ENCODE results near the gene CHRNE.

Gene CHRNE

DNA sequence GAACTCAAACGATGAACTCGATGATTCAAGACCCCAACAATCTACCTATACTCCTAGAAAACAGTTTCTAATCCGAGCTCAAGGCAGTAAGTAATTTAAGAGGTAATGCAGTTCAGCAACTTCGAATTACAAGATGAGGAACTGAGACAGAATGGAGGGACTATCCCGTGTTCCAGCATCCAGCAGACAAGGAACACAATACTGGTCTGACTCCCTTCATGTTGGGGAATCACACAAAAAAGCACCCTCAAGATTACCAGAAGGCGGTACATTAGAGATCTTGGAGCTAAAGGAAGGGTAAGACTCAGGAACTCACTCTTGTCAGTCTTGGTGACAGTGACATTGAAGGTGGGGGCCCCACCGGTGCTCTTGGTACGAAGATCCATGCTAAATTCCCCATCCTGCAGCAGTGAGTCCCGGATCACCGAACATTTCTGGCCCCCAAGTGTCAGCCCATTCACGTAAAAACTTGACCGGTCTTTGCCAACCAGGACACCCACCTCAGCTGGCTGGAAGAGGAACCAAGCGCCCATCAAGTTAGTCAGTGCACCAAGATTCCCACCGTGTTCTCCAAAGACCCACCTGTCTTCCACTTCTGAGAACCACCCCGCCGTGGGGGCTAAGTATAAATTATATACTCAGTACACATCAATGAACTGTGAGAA is 43.5 kb upstream of the CHRNE start:
- H3K36me3 ChIP-seq (ENCODE audit: control insufficient read depth, insufficient read depth, low read length) = peaks cover 51% of the 10 kb centered on the region
- no peaks in the 10 kb centered on the region for H3K9me3 ChIP-seq (ENCODE audit: control insufficient read depth, insufficient read depth, low read length)
- no peaks in the 10 kb centered on the region for H3K27me3 ChIP-seq (ENCODE audit: control insufficient read depth, insufficient read depth, low read length)
- H3K9ac ChIP-seq (ENCODE audit: low read depth, low read length) = peak overlapping the region; percentile 80
- H3K4me1 ChIP-seq (ENCODE audit: control insufficient read depth, insufficient read depth, low read length) = peaks cover 18% of the 10 kb centered on the region
- peak overlapping the region; percentile 100 for H3K27ac ChIP-seq (ENCODE audit: low read depth, low read length)
- H3K4me3 ChIP-seq (ENCODE audit: low read depth, low read length) = peak overlapping the region; percentile 98

DNA sequence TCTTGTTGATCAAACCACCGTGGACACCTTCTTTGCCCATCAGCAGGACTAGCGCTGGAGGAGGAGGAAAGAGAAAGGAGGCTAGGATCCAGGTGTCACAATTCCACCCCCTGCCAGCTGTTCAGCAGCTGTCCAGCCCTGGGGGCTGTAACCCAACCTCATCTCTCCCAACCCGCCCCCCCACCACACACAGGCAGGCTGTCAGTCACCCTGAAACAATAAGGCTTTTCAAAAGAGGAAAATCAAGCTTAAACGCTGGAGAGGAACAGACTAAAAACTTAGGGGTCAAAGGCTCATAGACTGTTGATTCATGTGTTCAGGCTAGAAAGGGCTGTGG is 43.0 kb upstream of the CHRNE start:
- peak overlapping the region; percentile 76 for H3K27ac ChIP-seq (ENCODE audit: low read depth, low read length)
- H3K4me3 ChIP-seq (ENCODE audit: low read depth, low read length) = peak overlapping the region; percentile 98; the same call in 1 of the 2 replicates
- H3K36me3 ChIP-seq (ENCODE audit: control insufficient read depth, insufficient read depth, low read length) = peaks cover 51% of the 10 kb centered on the region
- H3K4me1 ChIP-seq (ENCODE audit: control insufficient read depth, insufficient read depth, low read length) = peaks cover 16% of the 10 kb centered on the region
- no peaks in the 10 kb centered on the region for H3K27me3 ChIP-seq (ENCODE audit: control insufficient read depth, insufficient read depth, low read length)
- H3K9ac ChIP-seq (ENCODE audit: low read depth, low read length) = no peak overlapping the region
- no peaks in the 10 kb centered on the region for H3K9me3 ChIP-seq (ENCODE audit: control insufficient read depth, insufficient read depth, low read length)

GRCh38 chr17:4945176-4945943 is 42.5 kb upstream of the CHRNE start:
- Histone ChIP-seq H3K4me1 (ENCODE audit: control insufficient read depth, insufficient read depth, low read length) (peaks cover 13% of the 10 kb centered on the region; the same call in 1 of the 2 replicates), H3K36me3 (ENCODE audit: control insufficient read depth, insufficient read depth, low read length) (peaks cover 51% of the 10 kb centered on the region)

DNA sequence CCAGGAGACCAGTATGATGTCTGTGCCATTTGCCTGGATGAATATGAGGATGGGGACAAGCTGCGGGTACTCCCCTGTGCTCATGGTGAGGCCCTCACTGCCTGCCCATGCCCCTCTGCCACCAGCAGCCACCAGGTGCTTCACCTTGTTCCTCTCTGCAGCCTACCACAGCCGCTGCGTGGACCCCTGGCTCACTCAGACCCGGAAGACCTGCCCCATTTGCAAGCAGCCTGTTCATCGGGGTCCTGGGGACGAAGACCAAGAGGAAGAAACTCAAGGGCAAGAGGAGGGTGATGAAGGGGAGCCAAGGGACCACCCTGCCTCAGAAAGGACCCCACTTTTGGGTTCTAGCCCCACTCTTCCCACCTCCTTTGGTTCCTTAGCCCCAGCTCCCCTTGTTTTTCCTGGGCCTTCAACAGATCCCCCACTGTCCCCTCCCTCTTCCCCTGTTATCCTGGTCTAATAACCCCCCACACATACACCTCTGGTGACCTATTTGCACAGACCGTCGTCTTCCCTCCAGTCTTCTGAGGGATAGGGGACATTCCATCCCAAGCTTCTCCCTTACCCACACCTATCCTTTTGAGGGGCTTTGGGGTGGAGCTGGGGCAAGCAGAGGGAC is 41.8 kb upstream of the CHRNE start:
- H3K4me1 ChIP-seq (ENCODE audit: control insufficient read depth, insufficient read depth, low read length) = peaks cover 13% of the 10 kb centered on the region; the same call in 1 of the 2 replicates
- H3K27ac ChIP-seq (ENCODE audit: low read depth, low read length) = peak overlapping the region; percentile 76
- H3K4me3 ChIP-seq (ENCODE audit: low read depth, low read length) = no peak overlapping the region
- peaks cover 51% of the 10 kb centered on the region for H3K36me3 ChIP-seq (ENCODE audit: control insufficient read depth, insufficient read depth, low read length)
- 0 out of 2 replicates have a peak overlapping the region, but pooled peaks have one; percentile 25 for H3K9ac ChIP-seq (ENCODE audit: low read depth, low read length)
- no peaks in the 10 kb centered on the region for H3K27me3 ChIP-seq (ENCODE audit: control insufficient read depth, insufficient read depth, low read length)
- no peaks in the 10 kb centered on the region for H3K9me3 ChIP-seq (ENCODE audit: control insufficient read depth, insufficient read depth, low read length)

More at GRCh38 chr17:4945176-4945943, 42.5 kb upstream of the CHRNE start:
- Histone ChIP-seq H3K27ac (ENCODE audit: low read depth, low read length) (peak overlapping the region; percentile 76), H3K27me3 (ENCODE audit: control insufficient read depth, insufficient read depth, low read length) (no peaks in the 10 kb centered on the region), H3K9me3 (ENCODE audit: control insufficient read depth, insufficient read depth, low read length) (no peaks in the 10 kb centered on the region), H3K9ac (ENCODE audit: low read depth, low read length) (no peak overlapping the region; the same call in 1 of the 2 replicates), H3K4me3 (ENCODE audit: low read depth, low read length) (peak overlapping the region; percentile 25; the same call in 1 of the 2 replicates)

- H3K9me3 ChIP-seq (ENCODE audit: control insufficient read depth, insufficient read depth, low read length) = no peaks in the 10 kb centered on the region
- no peak overlapping the region for H3K4me3 ChIP-seq (ENCODE audit: low read depth, low read length)
- H3K27me3 ChIP-seq (ENCODE audit: control insufficient read depth, insufficient read depth, low read length) = no peaks in the 10 kb centered on the region
- H3K9ac ChIP-seq (ENCODE audit: low read depth, low read length) = 0 out of 2 replicates have a peak overlapping the region, but pooled peaks have one; percentile 25
- H3K36me3 ChIP-seq (ENCODE audit: control insufficient read depth, insufficient read depth, low read length) = peaks cover 51% of the 10 kb centered on the region
- H3K27ac ChIP-seq (ENCODE audit: low read depth, low read length) = peak overlapping the region; percentile 76
- peaks cover 13% of the 10 kb centered on the region; the same call in 1 of the 2 replicates for H3K4me1 ChIP-seq (ENCODE audit: control insufficient read depth, insufficient read depth, low read length)
Measured at GRCh38 chr17:4944163-4944553, 41.3 kb upstream of the CHRNE start.

GRCh38 chr17:4942760-4943508 is 40.0 kb upstream of the CHRNE start:
- H3K9ac ChIP-seq (ENCODE audit: low read depth, low read length) = no peak overlapping the region

GRCh38 chr17:4941319-4941610 is 38.4 kb upstream of the CHRNE start:
- H3K36me3 ChIP-seq (ENCODE audit: control insufficient read depth, insufficient read depth, low read length) = peaks cover 70% of the 10 kb centered on the region
- peak overlapping the region; percentile 89 for H3K4me3 ChIP-seq (ENCODE audit: low read depth, low read length)
- no peaks in the 10 kb centered on the region for H3K27me3 ChIP-seq (ENCODE audit: control insufficient read depth, insufficient read depth, low read length)
- peaks cover 14% of the 10 kb centered on the region; the same call in 1 of the 2 replicates for H3K4me1 ChIP-seq (ENCODE audit: control insufficient read depth, insufficient read depth, low read length)
- peak overlapping the region; percentile 99 for H3K27ac ChIP-seq (ENCODE audit: low read depth, low read length)
- H3K9me3 ChIP-seq (ENCODE audit: control insufficient read depth, insufficient read depth, low read length) = no peaks in the 10 kb centered on the region
- H3K9ac ChIP-seq (ENCODE audit: low read depth, low read length) = peak overlapping the region; percentile 92

More at GRCh38 chr17:4942760-4943508, 40.0 kb upstream of the CHRNE start:
- Histone ChIP-seq H3K4me1 (ENCODE audit: control insufficient read depth, insufficient read depth, low read length) (peaks cover 19% of the 10 kb centered on the region; the same call in 1 of the 2 replicates), H3K36me3 (ENCODE audit: control insufficient read depth, insufficient read depth, low read length) (peaks cover 60% of the 10 kb centered on the region), H3K9me3 (ENCODE audit: control insufficient read depth, insufficient read depth, low read length) (no peaks in the 10 kb centered on the region), H3K4me3 (ENCODE audit: low read depth, low read length) (no peak overlapping the region), H3K27ac (ENCODE audit: low read depth, low read length) (peak overlapping the region; percentile 16), H3K27me3 (ENCODE audit: control insufficient read depth, insufficient read depth, low read length) (no peaks in the 10 kb centered on the region)

GRCh38 chr17:4940555-4941318 is 37.8 kb upstream of the CHRNE start:
- peak overlapping the region; percentile 92 for H3K9ac ChIP-seq (ENCODE audit: low read depth, low read length)
- H3K27me3 ChIP-seq (ENCODE audit: control insufficient read depth, insufficient read depth, low read length) = no peaks in the 10 kb centered on the region
- H3K36me3 ChIP-seq (ENCODE audit: control insufficient read depth, insufficient read depth, low read length) = peaks cover 70% of the 10 kb centered on the region
- peak overlapping the region; percentile 99 for H3K27ac ChIP-seq (ENCODE audit: low read depth, low read length)
- peaks cover 11% of the 10 kb centered on the region; the same call in 1 of the 2 replicates for H3K4me1 ChIP-seq (ENCODE audit: control insufficient read depth, insufficient read depth, low read length)
- no peaks in the 10 kb centered on the region for H3K9me3 ChIP-seq (ENCODE audit: control insufficient read depth, insufficient read depth, low read length)
- peak overlapping the region; percentile 89 for H3K4me3 ChIP-seq (ENCODE audit: low read depth, low read length)

DNA sequence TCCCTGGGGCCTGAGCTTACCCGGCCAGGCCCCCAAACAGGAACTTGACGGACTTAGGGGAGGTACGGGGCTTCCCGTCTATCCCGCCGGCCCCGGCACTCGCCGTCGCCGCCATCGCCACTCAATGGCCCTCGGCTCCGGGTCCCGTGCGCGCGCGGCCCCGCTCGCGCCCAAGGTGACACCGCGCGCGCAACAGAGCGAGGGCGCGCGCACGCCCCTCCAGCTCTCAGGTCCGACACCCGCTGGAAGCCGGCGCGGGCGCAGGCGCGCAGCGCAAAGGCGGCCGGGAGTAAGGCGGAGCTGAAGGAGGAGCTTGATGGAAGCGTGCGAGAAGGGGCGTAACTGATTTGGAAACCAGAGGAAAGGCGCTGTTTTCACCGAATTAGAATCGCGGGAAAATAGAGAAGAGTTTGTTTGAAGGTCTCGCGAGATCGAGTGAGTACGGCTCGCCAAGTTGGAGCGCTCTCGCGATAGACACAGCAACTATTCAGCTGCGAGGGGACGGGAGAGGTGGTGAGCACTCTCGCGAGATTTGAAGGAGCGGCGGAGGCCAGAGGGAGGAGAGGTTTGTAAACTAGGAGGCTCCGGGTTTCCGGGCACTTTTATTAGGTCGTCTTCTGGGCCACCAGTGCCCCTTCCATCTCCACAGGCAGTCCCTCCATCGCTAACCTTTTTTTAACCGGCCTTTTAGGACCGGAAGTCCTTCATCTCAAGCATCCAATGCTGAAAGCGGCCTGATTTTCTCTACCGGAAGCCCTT is 37.1 kb upstream of the CHRNE start, which contains the start of the genes RNF167 and SLC25A11:
Gene RNF167 (plus strand): TSS at position 473 of the 759 bp plus-strand sequence. CDS start 642 bp downstream, outside the sequence.
Gene SLC25A11 (minus strand): TSS at position 251 of the 759 bp plus-strand sequence. CDS start 136 bp downstream, at position 115.
- peaks cover 11% of the 10 kb centered on the region; the same call in 1 of the 2 replicates for H3K4me1 ChIP-seq (ENCODE audit: control insufficient read depth, insufficient read depth, low read length)
- no peaks in the 10 kb centered on the region for H3K9me3 ChIP-seq (ENCODE audit: control insufficient read depth, insufficient read depth, low read length)
- H3K27me3 ChIP-seq (ENCODE audit: control insufficient read depth, insufficient read depth, low read length) = no peaks in the 10 kb centered on the region
- peak within 1 kb of the TSS; percentile 92 for H3K9ac ChIP-seq (ENCODE audit: low read depth, low read length)
- H3K36me3 ChIP-seq (ENCODE audit: control insufficient read depth, insufficient read depth, low read length) = peaks cover 63% of the 10 kb centered on the region
- peak within 1 kb of the TSS; percentile 89 for H3K4me3 ChIP-seq (ENCODE audit: low read depth, low read length)
- H3K27ac ChIP-seq (ENCODE audit: low read depth, low read length) = peak within 1 kb of the TSS; percentile 99

All from HUES48 (cell line).